GM19239 (cell line): ENCODE measurements around the gene CDH12.
"Not testable (repeated sequence)": the region's sequence is repeated elsewhere in the genome, so short reads cannot be mapped to it uniquely, and the experiment has no call there.

Experiments
- DNase-seq: peaks from one replicate; pipeline ENCODE4 v3.0.0; 2011; ENCODE audit warnings: low spot score; ENCODE audit not compliant: insufficient read length
- FAIRE-seq: peaks from 2 replicates; lab custom pipeline; 2011; peaks lifted over from hg19 to GRCh38; lab: Jason Lieb, UNC

Gene CDH12

DNA sequence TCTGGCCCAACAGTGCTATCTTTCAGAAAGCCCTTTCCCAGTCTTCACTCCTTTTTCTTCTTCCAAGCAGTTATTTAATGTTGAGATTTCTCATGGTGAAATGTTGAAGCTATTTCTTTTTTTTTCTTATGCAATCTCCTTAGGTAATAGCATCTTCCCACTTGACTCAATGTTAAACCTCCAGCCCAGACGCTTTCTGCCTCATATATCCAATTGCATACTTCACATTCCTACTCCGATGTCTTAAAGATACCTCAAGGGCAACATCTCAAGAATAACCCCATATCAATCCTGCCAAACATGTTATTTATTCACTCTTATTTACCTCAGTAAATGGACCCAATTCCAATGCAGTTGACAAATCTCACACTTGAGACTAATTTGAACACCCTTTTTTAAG, 187.3 kb downstream of the CDH12 start:
- no peak for FAIRE-seq
- DNase-seq, result no peak

DNA sequence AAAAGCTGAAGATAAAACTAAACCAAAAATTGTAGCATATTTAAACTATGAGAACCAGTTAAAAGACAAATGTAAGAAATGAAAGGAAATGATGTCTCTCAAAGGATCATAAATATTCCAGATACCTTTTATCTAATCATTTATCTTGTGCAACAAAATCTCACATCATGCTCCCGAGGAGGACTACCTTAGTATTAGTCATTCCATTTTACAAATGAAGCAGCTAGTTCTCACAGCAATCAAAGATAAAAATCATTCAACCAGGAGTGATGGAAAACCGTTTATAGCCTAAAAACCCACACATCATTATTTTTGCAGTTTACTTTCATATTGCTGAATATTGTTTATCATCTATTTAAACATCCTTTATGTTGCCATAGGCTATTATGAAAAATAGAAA, 190.0 kb downstream of the CDH12 start:
- DNase-seq, result no peak
- FAIRE-seq, result no peak

DNA sequence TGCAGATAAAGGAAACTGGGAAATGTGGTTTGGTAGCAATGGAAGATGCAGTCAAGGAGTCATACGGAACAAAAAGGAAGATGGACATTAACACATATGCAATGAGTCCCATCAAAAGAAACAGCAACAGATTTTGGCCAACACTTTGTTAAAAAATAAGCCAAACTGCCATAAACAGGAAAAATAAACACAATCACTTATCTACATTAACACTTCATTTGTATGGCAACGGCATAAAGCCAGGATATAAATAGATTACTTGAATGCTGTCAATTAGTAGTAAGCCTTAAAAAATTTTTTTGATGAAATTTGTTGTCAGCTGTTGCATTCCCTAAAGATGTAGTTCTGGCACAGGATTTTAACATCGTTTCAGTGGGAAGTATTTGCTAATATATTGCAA, 190.8 kb downstream of the CDH12 start:
- FAIRE-seq, result no peak
- no peak for DNase-seq

DNA sequence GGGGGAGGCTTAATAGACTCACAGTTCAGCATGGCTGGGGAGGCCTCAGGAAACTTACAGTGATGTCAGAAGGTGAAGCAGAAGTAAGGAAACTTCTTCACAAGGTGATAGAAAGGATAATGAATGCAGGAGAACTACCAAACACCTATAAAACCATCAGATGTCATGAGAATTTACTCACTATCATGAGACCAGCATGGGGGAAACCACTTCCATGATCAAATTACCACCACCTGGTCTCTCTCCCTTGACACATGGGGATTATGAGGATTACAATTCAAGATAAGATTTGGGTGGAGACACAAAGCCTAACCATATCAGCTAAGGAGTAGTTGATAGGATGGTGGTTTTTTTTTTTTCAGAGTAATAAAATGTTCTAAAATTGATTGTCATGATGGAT, 201.8 kb downstream of the CDH12 start:
- FAIRE-seq, result no peak

DNA sequence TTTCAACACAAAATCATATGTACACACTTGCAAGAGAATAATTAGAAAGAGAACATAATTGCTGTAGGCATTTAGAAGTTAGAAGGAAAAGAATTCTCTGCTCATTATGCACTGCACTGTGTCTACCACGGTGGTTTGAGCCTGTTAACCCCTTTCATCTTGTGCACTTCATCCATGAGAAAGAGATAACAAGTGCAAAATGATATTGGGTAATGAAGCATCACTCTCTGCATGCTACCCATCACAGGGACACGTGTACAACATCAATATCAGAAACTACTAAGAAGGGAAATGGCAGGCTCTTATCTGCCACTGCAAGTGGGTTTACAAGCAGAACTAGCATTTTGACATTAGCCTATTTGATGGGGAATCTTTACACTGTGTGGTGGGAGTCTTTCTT, 202.6 kb downstream of the CDH12 start:
- DNase-seq, result no peak
- FAIRE-seq, result no peak

More for the DNA sequence above, 201.8 kb downstream of the CDH12 start:
- no peak for DNase-seq

DNA sequence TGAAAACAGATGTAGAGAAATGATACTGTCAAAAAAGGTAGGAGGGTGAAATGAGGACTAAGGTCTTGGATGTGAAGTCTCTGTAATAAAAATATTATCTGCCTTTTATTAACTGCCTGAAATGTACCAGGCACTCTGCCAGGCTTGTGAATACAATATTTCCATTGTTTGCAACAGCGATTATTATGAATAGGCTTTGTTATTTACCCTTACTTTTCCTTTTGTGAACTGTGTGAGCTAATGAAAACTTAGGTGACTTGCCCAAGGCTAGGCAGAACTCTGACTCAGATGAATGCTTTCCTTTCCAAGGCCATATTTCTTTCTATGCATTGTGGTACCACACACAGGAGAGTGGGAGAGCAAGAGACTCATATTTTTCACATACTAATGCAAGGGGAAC, 204.1 kb downstream of the CDH12 start:
- DNase-seq, result no peak
- no peak for FAIRE-seq

DNA sequence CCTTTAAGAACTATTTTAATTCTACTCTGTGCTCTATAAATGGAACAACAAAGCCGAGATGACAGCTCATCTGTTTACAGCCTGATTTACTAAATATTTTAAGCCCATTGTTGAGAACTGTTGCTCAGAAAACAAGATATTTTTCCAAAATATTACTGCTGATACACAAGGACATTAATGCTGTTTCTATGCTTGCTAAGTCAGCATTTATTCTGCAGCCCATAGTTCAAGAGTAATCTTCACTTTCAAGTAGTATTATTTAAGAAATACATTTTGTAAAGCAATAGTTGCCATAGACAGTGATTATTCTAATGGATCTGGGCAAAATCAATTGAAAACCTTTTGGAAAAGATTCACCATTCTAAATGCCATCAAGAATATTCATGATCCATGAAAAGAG, 208.3 kb downstream of the CDH12 start:
- FAIRE-seq, result no peak
- DNase-seq, result no peak

DNA sequence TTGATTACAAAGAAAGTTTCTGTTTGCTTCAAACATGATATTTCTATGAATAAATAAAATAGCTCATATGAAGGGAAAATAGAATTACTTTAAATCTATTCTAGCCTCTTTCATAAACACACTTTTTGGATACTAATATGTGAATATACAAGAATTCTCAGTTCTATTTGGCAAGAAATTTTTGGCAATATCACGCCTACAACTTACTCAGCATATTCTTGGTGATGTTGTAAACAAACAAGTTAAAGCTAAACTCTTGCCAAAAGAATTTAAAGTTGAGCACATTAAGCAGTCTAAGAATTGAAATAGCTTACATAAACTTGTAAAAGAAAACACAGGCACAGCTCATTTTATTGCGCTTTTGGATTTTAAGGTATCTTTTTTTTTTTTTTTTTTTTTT, 209.8 kb downstream of the CDH12 start:
- DNase-seq (no peak), FAIRE-seq (no peak)

DNA sequence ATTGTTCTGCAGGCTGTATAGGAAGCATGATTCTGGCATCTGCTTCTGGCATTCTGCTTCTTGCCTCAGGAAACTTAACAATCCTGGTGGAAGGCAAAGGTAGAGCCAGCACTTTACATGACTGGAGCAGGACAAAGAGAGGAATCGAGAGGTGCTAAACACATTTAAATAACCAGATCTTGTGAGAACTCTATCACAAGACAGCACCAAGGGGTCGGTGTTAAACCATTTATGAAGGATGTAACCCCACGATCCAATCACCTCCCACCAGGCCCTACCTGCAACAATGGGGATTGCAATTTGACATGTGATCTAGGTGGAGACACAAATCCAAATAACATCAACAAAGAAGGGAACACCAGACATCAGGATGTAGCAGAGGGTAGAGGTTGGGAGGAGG, 221.5 kb downstream of the CDH12 start:
- DNase-seq, result no peak
- FAIRE-seq, result no peak

DNA sequence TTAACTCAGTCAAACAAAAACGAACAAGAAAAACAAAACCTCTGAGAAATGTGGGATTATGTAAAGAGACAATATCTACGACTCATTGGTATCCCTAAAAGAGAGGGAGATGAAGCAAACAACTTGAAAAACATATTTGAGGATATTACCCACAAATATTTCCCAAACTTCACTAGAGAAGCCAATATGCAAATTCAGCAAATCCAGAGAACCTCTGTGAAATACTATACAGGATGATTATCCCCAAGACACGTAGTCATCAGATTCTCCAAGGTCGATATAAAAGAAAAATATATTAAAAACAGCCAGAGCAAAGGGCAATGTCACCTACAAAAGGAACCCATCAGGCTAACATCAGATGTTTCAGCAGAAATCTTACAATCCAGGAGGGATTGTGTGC, 226.1 kb downstream of the CDH12 start:
- DNase-seq, result no peak
- FAIRE-seq, result no peak

DNA sequence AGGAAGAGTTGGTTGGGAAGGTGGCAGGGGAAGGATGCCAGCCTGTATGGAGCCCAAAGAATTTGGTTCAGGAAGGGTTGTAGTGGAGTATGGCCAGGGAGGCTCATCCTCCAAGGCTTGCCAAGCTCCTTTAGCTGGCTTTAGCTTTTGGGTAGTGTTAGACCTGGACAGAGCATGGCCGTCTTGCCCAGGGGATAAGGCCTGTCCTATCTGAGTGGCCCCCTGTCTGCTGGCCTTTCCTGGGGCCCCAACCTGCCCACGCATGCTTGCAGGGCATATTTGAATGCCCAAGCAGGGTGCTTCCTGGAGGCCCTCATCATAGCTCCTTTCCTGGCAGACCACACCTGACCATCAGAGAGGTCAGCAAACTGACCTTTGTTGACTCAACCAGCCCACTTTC, 227.7 kb downstream of the CDH12 start:
- no peak for FAIRE-seq
- DNase-seq, result no peak

DNA sequence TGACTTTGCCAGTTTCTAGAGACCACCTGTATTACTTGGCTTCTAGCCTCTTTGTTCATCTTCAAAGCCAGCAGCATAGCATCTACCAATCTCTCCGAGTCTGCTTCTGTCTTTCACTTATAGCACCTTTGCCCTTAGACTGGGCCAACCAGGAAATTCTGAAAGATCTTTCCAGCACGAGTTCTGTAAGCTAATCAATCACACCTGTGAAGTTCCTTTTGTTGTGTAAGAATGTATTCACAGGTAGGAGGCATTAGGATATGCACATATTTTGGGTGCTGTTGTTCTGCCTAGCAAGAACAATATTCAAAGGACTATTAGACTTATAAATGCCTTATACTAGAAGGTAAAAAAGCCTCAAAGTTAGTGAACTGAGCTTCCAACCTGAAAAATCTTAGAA, 232.1 kb downstream of the CDH12 start:
- DNase-seq, result no peak
- no peak for FAIRE-seq

DNA sequence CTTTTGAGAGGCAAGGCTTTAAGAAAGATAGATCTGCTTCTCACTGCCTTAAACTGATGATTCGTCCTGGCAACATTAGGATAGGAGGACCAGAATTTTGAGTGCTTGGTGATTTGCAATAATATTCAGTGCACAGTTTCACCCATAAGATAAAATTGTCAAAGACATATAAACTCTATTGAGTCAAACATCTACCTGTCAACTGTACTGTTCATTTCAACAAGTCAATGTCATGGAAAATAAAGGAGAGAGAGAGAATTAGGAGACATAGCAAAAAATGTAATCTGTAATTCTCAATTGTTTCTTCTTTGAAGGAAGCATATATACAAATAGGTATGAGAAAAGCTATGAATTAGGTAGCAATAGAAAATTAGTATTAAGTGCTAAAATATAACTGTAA, 237.2 kb downstream of the CDH12 start:
- no peak for FAIRE-seq
- DNase-seq, result no peak

DNA sequence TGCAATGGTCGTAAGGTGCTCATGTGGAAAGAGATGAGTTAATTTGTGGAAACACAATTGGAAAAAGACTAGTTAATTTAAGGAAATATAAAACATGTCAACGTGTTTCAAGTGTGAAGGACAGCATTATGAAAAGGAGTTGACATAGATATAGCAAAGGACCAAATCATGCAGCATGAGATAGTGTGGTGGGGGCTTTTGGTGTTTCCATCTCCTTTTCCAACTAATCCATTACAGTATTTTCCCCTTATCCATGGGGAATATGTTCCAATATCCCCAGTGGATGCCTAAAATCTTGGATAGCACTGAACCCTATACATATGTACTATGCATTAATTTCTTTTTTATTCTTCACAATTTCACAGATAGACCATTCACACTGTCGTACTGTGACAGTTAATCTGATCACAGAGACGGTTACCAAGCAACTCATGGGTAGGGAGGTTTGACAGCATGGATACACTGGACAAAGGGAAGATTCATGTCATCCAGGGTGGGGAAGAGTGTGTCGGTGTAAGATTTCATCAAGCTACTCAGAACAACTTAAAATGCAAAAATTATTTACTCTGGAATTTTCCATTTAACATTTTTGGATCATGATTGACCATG, 238.6 kb downstream of the CDH12 start:
- FAIRE-seq, result no peak
- DNase-seq, result no peak

DNA sequence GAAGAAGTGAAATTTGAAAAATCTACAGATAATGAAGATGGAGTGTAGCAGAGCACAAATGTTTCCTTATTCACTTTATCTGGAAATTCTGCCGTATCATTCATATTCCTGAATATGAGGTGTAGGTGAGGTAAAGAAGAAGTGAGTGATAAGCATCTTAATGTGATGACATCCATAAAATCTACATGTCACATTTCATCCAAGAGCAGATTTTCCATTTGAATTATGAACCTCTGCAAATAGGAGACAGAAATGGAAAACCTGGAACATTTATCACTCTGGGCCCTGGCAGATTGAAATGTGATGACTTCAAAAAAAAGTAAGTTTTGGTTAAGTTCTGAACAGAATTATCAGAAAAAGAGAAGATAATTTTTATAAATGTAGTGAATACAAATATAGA, 240.2 kb downstream of the CDH12 start:
- DNase-seq (no peak), FAIRE-seq (no peak)

DNA sequence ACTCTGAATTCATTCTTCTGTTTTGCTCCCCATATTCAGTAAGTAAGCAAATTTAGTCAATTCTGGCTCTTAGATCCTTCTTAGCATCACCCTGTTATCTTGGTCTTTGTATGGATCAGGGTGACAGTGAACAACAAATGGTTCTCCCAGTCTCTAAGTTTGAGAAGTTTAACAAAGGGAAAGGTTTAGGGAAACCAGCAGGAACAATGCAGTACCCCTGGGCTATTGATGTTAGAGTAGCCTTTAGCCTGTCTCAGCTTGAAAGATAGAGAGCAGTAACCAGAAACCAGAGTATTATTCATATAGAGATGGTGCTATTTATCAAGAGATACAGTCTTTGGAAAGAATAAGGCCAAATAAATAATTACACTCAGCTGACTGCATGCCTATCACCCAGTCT, 241.8 kb downstream of the CDH12 start:
- no peak for FAIRE-seq
- DNase-seq, result no peak

DNA sequence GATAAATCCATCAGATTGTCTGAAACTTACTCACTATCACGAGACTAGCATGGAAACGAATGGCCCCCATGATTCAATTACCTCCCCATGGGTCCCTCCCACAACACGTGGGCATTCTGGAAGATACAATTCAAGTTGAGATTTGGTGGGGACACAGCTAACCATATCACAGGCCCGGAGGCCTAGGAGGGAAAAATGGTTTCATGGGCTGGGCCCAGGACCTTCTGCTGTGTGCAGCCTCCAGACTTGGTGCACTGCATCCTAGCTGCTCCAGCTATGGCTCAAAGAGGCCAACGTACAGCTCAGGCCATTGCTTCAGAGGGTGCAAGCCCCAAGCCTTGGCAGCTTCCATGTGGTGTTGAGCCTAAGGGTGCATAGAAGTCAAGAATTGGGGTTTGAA, 245.6 kb downstream of the CDH12 start:
- not testable (repeated sequence) for FAIRE-seq, DNase-seq

DNA sequence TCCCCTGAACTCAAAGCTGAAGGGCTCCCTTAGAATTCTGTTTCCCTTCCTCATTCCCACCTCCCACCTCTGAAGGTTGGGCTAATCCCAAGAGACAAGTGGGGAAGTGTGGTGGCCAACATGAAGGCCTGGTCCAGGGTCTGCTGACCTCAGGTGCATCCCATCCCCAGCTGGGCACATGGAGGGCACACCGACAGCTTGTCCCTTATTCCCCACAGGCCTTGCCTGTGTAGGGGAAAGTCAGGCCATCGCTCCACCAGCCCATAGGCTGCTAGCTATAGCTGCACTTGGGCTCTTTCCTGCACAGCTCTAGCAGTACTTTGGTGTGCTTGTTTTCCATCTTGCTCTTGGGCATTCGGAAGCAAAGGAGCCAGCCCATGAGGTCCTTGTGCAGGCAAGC, 247.7 kb downstream of the CDH12 start:
- FAIRE-seq (no peak), DNase-seq (no peak)

DNA sequence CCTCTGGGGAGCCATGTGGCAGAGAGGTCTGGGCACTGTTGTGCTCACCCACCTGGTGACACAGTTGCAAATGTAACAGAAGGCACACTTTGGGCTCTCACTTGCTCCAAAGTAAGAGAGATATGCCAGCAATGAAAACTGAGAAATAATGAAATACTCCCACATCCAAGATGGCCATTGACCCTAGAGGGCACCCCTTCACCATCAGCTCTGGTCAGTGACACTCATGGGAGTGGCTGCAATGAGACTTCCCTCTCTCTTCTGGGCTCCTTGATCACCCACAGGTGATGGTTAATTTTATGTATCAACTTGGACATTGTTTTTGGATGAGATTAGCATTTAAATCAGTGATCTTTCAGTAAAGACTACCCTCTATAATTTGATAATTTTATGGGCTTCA, 248.4 kb downstream of the CDH12 start:
- DNase-seq, result no peak
- FAIRE-seq, result no peak

DNA sequence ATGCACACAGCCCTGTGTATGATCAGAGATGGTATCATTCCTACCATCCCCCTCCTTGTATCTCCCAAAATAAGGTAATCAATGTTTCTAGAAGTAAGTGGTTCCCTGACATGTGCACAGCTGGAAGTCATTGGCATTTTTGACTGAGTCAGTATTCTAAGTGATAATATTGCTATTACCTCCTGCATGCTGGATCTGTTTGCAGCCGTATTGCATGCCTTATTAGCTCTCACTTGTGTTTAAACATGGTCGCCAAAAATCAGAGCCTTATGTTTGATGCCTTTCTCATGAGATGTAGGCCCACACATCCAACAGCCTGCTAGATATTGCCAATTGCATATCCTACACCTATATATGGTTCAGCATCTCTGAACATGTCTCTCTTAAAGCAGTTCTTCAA, 254.3 kb downstream of the CDH12 start:
- FAIRE-seq, result no peak

DNA sequence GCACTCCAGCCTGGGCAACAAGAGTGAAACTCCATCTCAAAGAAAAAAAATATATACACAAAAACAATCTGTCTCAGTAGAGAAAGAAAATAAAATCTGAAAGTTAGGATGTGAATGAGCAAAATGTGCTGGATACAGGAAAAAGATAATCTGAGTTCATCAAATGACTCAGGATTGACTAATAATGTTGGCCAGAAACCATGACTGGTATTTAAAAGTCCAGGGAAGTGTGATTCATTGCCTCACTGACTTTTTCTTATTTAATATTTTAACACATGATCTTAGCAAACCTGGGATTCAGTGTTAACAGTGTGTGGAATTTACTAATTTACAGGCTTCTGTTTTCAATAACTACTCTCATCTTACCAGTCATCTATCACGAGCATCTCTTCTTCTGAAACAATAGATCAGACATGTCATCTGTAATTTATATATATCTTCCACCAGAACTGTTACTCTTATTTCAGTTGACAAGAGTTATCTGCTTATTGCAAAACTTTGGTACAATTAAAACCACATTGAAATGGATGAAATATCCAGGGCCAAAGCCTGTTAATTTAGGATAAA, 256.7 kb downstream of the CDH12 start:
- FAIRE-seq, result no peak
- no peak for DNase-seq

More for the DNA sequence above, 254.3 kb downstream of the CDH12 start:
- no peak for DNase-seq

DNA sequence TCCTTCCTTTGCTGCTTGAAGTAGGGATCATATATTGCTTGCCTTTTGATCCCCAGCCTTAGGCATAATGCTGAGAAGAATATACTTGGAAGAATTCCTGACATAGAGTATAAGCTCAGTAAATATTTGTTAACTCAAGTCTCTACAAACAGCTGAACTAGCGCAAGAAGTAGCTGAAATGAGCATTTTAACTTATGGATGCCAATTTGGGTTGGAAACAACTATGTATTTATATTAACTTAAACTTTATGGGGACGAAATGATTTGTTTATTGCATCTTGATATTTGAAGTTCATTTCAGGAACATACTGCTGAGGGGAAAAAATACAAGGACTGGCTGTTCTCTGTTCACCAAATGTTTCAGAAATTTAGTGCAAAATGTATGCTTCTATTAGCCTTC, 258.7 kb downstream of the CDH12 start:
- DNase-seq, result no peak

DNA sequence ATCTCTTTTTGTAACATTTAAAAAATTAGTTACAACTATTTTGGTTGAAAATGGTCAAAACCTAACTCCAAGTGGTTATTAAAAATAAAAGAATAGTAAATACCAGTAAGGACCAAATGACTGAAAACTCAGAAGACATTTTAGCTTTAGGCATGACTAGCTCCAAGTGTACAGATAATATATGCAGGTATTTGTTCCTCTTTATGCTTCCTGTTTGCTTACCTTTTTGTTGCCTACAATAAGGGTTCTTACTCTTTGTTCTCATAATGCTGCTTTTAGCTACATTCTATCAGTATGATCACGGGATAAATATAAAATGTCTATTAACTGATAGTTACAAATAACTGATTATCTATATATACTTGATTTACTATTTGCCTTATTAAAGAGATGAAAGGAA, 259.6 kb downstream of the CDH12 start:
- no peak for FAIRE-seq
- DNase-seq, result no peak

More for the DNA sequence above, 258.7 kb downstream of the CDH12 start:
- FAIRE-seq, result no peak
